HEK293 (cell line): ENCODE results near the gene AEN.
A peak's percentile ranks its signal among the peaks of the same experiment; 100 is the strongest.

Experiments
- CTCF ChIA-PET: fragments of 350-600 bp; formaldehyde crosslinking; extraction: SDS; loops from one replicate; lab custom pipeline; 2021; ENCODE audit warnings: antibody characterized with exemption; lab: Yijun Ruan, JAX
- POLR2A ChIA-PET: fragments of 300-600 bp; formaldehyde crosslinking; extraction: SDS; loops from one replicate; lab custom pipeline; 2020; ENCODE audit warnings: antibody characterized with exemption, inconsistent platforms; lab: Yijun Ruan, JAX
- H3K27ac ChIP-seq: fragments of 200-500 bp; sonication (Bioruptor generic); 2 replicates; pipeline ENCODE4 v1.5.1; 2014; ENCODE audit warnings: low read depth, low read length, control low read depth, inconsistent platforms; ENCODE audit errors: extremely low read depth
- H3K36me3 ChIP-seq, 2 experiments: fragments of 200-500 bp in 1 of 2; sonication (Bioruptor generic) in 1 of 2; 1 replicate in 1 of 2; 2 replicates in 1 of 2; pipeline ENCODE4 v1.5.1; 2014 to 2017; ENCODE audit warnings: inconsistent platforms in 2 of 2, low read length in 2 of 2; ENCODE audit not compliant: control insufficient read depth in 2 of 2, insufficient read depth in 1 of 2
- H3K4me1 ChIP-seq: fragments of 200-500 bp; sonication (Bioruptor generic); 2 replicates; pipeline ENCODE4 v1.5.1; 2014; ENCODE audit warnings: mild to moderate bottlenecking, low read length, inconsistent platforms; ENCODE audit not compliant: control insufficient read depth, insufficient read depth
- H3K4me3 ChIP-seq: 2 replicates; pipeline ENCODE4 v1.5.1; 2011; ENCODE audit warnings: low read depth, mild to moderate bottlenecking, control low read depth, low read length, moderate library complexity
- H3K9me3 ChIP-seq: fragments of 200-500 bp; sonication (Bioruptor generic); 2 replicates; pipeline ENCODE4 v1.5.1; 2014; ENCODE audit warnings: low read depth, low read length, inconsistent platforms; ENCODE audit not compliant: control insufficient read depth, insufficient read depth
- BCL6B ChIP-seq: fragments of 450-650 bp; formaldehyde crosslinking; IDR thresholded peaks from 2 replicates; pipeline ENCODE4 v1.5.1; 2017; ENCODE audit warnings: missing biosample characterization, missing genetic modification characterization
- GLI2 ChIP-seq: fragments of 450-650 bp; formaldehyde crosslinking; IDR thresholded peaks from 2 replicates; pipeline ENCODE4; 2017; ENCODE audit warnings: missing biosample characterization, missing genetic modification characterization, low read depth, borderline replicate concordance
- KLF16 ChIP-seq: fragments of 450-650 bp; formaldehyde crosslinking; IDR thresholded peaks from 2 replicates; pipeline ENCODE4 v1.5.1; 2017; ENCODE audit warnings: missing biosample characterization, missing genetic modification characterization
- KLF9 ChIP-seq: fragments of 450-650 bp; formaldehyde crosslinking; IDR thresholded peaks from 2 replicates; pipeline ENCODE4 v1.5.1; 2016; ENCODE audit warnings: missing biosample characterization, missing genetic modification characterization, low read depth
- TRIM28 ChIP-seq: IDR thresholded peaks from 2 replicates; pipeline ENCODE4 v1.6.1; 2011; ENCODE audit warnings: low read length, control low read depth, borderline replicate concordance
- ZBTB17 ChIP-seq: fragments of 450-650 bp; formaldehyde crosslinking; IDR thresholded peaks from 2 replicates; pipeline ENCODE4 v1.5.1; 2016; ENCODE audit warnings: missing biosample characterization, missing genetic modification characterization
- ZNF114 ChIP-seq: fragments of 450-650 bp; formaldehyde crosslinking; IDR thresholded peaks from 2 replicates; pipeline ENCODE4 v1.5.0; 2017; ENCODE audit warnings: missing biosample characterization, missing genetic modification characterization
- ZNF121 ChIP-seq: fragments of 450-650 bp; formaldehyde crosslinking; IDR thresholded peaks from 2 replicates; pipeline ENCODE4 v1.5.1; 2016; ENCODE audit warnings: missing biosample characterization, missing genetic modification characterization
- ZNF221 ChIP-seq: fragments of 450-650 bp; formaldehyde crosslinking; IDR thresholded peaks from 2 replicates; pipeline ENCODE4 v1.5.1; 2017; ENCODE audit warnings: missing biosample characterization, missing genetic modification characterization, borderline replicate concordance
- ZNF350 ChIP-seq: fragments of 450-650 bp; formaldehyde crosslinking; IDR thresholded peaks from 2 replicates; pipeline ENCODE4 v1.5.0; 2017; ENCODE audit warnings: missing biosample characterization, mild to moderate bottlenecking, missing genetic modification characterization
- ZNF488 ChIP-seq: fragments of 450-650 bp; formaldehyde crosslinking; IDR thresholded peaks from 2 replicates; pipeline ENCODE4 v1.5.1; 2016; ENCODE audit warnings: missing biosample characterization, missing genetic modification characterization
- ZNF548 ChIP-seq: fragments of 450-650 bp; formaldehyde crosslinking; IDR thresholded peaks from 2 replicates; pipeline ENCODE4 v1.5.1; 2016; ENCODE audit warnings: missing biosample characterization, missing genetic modification characterization
- ZNF561 ChIP-seq: fragments of 450-650 bp; IDR thresholded peaks from 2 replicates; pipeline ENCODE4 v1.5.1; 2018; ENCODE audit warnings: missing biosample characterization, missing genetic modification characterization, borderline replicate concordance
- ZNF580 ChIP-seq: fragments of 450-650 bp; formaldehyde crosslinking; IDR thresholded peaks from 2 replicates; pipeline ENCODE4 v1.5.1; 2016; ENCODE audit warnings: missing biosample characterization, missing genetic modification characterization
- ZNF621 ChIP-seq: fragments of 450-650 bp; formaldehyde crosslinking; IDR thresholded peaks from 2 replicates; pipeline ENCODE4 v1.5.1; 2017; ENCODE audit warnings: missing biosample characterization, missing genetic modification characterization
- ZNF664 ChIP-seq: fragments of 450-650 bp; formaldehyde crosslinking; IDR thresholded peaks from 2 replicates; pipeline ENCODE4 v1.5.1; 2016; ENCODE audit warnings: missing biosample characterization, missing genetic modification characterization
- TF ChIP-seq, protein P1 (sequence below): fragments of 450-650 bp; formaldehyde crosslinking; IDR thresholded peaks from 2 replicates; pipeline ENCODE4 v1.5.1; 2017; ENCODE audit warnings: missing biosample characterization, missing genetic modification characterization
- TF ChIP-seq, protein P2 (sequence below): fragments of 450-650 bp; formaldehyde crosslinking; IDR thresholded peaks from 2 replicates; pipeline ENCODE4 v1.5.1; 2016; ENCODE audit warnings: missing biosample characterization, missing genetic modification characterization, low read depth

AEN gene

GRCh38 chr15:88618686-88619085 is 2.5 kb upstream of the AEN start:
- peaks cover 0 to 15% of the 10 kb centered on the region in 2 experiments; a peak in 1 of 3 replicates for H3K36me3 ChIP-seq
- TF ChIP-seq KLF9 (tag by site-specific recombination) (no peak), ZNF221 (tag by site-specific recombination) (no peak), TRIM28 (no peak), ZNF488 (tag by site-specific recombination) (no peak), ZNF350 (no peak), ZBTB17 (tag by site-specific recombination) (no peak), ZNF621 (tag by site-specific recombination) (no peak), ZNF580 (tag by site-specific recombination) (no peak), GLI2 (tag by site-specific recombination) (no peak), ZNF548 (tag by site-specific recombination) (no peak), BCL6B (tag by site-specific recombination) (no peak), ZNF121 (peak; percentile 70), ZNF114 (tag by site-specific recombination) (no peak)
- TF ChIP-seq, protein P1, sequence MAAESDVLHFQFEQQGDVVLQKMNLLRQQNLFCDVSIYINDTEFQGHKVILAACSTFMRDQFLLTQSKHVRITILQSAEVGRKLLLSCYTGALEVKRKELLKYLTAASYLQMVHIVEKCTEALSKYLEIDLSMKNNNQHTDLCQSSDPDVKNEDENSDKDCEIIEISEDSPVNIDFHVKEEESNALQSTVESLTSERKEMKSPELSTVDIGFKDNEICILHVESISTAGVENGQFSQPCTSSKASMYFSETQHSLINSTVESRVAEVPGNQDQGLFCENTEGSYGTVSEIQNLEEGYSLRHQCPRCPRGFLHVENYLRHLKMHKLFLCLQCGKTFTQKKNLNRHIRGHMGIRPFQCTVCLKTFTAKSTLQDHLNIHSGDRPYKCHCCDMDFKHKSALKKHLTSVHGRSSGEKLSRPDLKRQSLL (tag by site-specific recombination): peak; percentile 92
- peaks cover 12% of the 10 kb centered on the region for H3K4me1 ChIP-seq
- CTCF ChIA-PET: interaction anchor here (0.5 to 0.6 kb wide), 2 partner anchors 195 to 261 kb away, joined by 4 read pairs; no protein-coding TSS in a partner anchor
- no peak overlapping the region for H3K27ac ChIP-seq
- no peaks in the 10 kb centered on the region for H3K9me3 ChIP-seq
- POLR2A ChIA-PET: interaction anchor here (0.6 to 1.7 kb wide), 2 partner anchors 9 to 20 kb away, joined by 5 to 7 read pairs; no protein-coding TSS in a partner anchor
- no peak overlapping the region for H3K4me3 ChIP-seq

GRCh38 chr15:88619796-88620195 is 1.3 kb upstream of the AEN start:
- ChIA-PET POLR2A (interaction anchor here (0.9 to 1.7 kb wide), 2 partner anchors 18 to 152 kb away, joined by 4 to 7 read pairs; partner anchors contain the start of genes MRPL46 and MRPS11), CTCF (interaction anchor here (0.7 kb wide), 1 partner anchor 12 kb away, joined by 3 read pairs; no protein-coding TSS in a partner anchor)
- no peak overlapping the region for H3K4me3 ChIP-seq
- peaks cover 19% of the 10 kb centered on the region for H3K4me1 ChIP-seq
- TF ChIP-seq KLF16 (tag by site-specific recombination) (no peak), ZNF664 (no peak), ZNF561 (tag by site-specific recombination) (no peak)
- TF ChIP-seq, protein P2, sequence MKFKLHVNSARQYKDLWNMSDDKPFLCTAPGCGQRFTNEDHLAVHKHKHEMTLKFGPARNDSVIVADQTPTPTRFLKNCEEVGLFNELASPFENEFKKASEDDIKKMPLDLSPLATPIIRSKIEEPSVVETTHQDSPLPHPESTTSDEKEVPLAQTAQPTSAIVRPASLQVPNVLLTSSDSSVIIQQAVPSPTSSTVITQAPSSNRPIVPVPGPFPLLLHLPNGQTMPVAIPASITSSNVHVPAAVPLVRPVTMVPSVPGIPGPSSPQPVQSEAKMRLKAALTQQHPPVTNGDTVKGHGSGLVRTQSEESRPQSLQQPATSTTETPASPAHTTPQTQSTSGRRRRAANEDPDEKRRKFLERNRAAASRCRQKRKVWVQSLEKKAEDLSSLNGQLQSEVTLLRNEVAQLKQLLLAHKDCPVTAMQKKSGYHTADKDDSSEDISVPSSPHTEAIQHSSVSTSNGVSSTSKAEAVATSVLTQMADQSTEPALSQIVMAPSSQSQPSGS (tag by site-specific recombination): no peak
- peaks cover 4 to 23% of the 10 kb centered on the region in 2 experiments; a peak in 2 of 3 replicates for H3K36me3 ChIP-seq
- H3K27ac ChIP-seq: no peak overlapping the region
- no peaks in the 10 kb centered on the region for H3K9me3 ChIP-seq
